HG02981 (cell line): ENCODE measurements around the gene HBG2.
"Not testable (repeated sequence)": the region's sequence is repeated elsewhere in the genome, so short reads cannot be mapped to it uniquely, and the experiment has no call there.

Experiments
- ATAC-seq: cut with Tn5 transposase; IDR thresholded peaks from one replicate; pipeline ENCODE4 v1.9.1; 2021; ENCODE audit warnings: mild to moderate bottlenecking, moderate library complexity; ENCODE audit not compliant: unreplicated experiment

Gene HBG2

GRCh38 chr11:5250543-5251204, 3.9 kb downstream of the HBG2 start:
- no peak for ATAC-seq

GRCh38 chr11:5249807-5250396, 4.7 kb downstream of the HBG2 start, which contains the start of gene HBG1:
Gene HBG1, minus strand, starts transcription at chr11:5249857. Its CDS starts 53 bp downstream, at chr11:5249804.
- not testable (repeated sequence) for ATAC-seq

- ATAC-seq: not testable (repeated sequence)
These were observed 6.1 kb downstream of the HBG2 start for GRCh38 chr11:5248498-5248897.

- no peak for ATAC-seq
These were observed 6.9 kb downstream of the HBG2 start for GRCh38 chr11:5247472-5248192.

GRCh38 chr11:5246772-5247471, 7.7 kb downstream of the HBG2 start:
- no peak for ATAC-seq

GRCh38 chr11:5245155-5245554, 9.4 kb downstream of the HBG2 start:
- ATAC-seq: no peak

- no peak for ATAC-seq
These were observed 10.8 kb downstream of the HBG2 start for GRCh38 chr11:5243816-5244180.

- peak; percentile 56 for ATAC-seq
These were observed 11.4 kb downstream of the HBG2 start for GRCh38 chr11:5242933-5243815.

GRCh38 chr11:5242208-5242607, 12.4 kb downstream of the HBG2 start:
- no peak for ATAC-seq

GRCh38 chr11:5241458-5241857, 13.1 kb downstream of the HBG2 start:
- no peak for ATAC-seq

GRCh38 chr11:5240458-5240857, 14.1 kb downstream of the HBG2 start:
- no peak for ATAC-seq

- ATAC-seq: no peak
These were observed 14.5 kb downstream of the HBG2 start for GRCh38 chr11:5240056-5240455.

GRCh38 chr11:5239046-5239445, 15.5 kb downstream of the HBG2 start:
- no peak for ATAC-seq

GRCh38 chr11:5238486-5238885, 16.1 kb downstream of the HBG2 start:
- no peak for ATAC-seq

- ATAC-seq: no peak
These were observed 17.2 kb downstream of the HBG2 start for GRCh38 chr11:5237420-5237819.

GRCh38 chr11:5235364-5236095, 19.1 kb downstream of the HBG2 start:
- ATAC-seq: no peak

- ATAC-seq: peak; percentile 89
These were observed 20.2 kb downstream of the HBG2 start, which contains the start of gene HBD for GRCh38 chr11:5234381-5234834. Gene HBD, minus strand, starts transcription at chr11:5234483. Its CDS starts 50 bp downstream, at chr11:5234433.

GRCh38 chr11:5233307-5233706, 21.3 kb downstream of the HBG2 start:
- ATAC-seq: no peak

- ATAC-seq: no peak
These were observed 21.8 kb downstream of the HBG2 start for GRCh38 chr11:5232821-5233220.

- no peak for ATAC-seq
These were observed 22.4 kb downstream of the HBG2 start for GRCh38 chr11:5232176-5232575.
